Neutrophil (primary cell): Measurements from ENCODE around the gene SYNDIG1L.

Experiments
- H3K27ac ChIP-seq: fragments of 200-600 bp; sonication (generic); 2 replicates; pipeline ENCODE4 v1.5.1; 2016; ENCODE audit warnings: mild to moderate bottlenecking, moderate library complexity
- H3K27me3 ChIP-seq: fragments of 200-600 bp; sonication (generic); 2 replicates; pipeline ENCODE4 v1.6.0; 2016; ENCODE audit warnings: mild to moderate bottlenecking
- H3K36me3 ChIP-seq: fragments of 200-600 bp; sonication (generic); 2 replicates; pipeline ENCODE4 v1.5.1; 2017
- H3K4me1 ChIP-seq, 2 experiments: fragments of 200-600 bp in 1 of 2; sonication (generic) in 1 of 2; 1 replicate in 1 of 2; 2 replicates in 1 of 2; pipeline versions ENCODE4 v1.5.1 to v1.6.1; 2013 to 2016; ENCODE audit warnings: low read depth in 1 of 2, low read length in 1 of 2, mild to moderate bottlenecking in 1 of 2, moderate library complexity in 1 of 2; ENCODE audit not compliant: control insufficient read depth in 1 of 2, insufficient read depth in 1 of 2
- H3K4me3 ChIP-seq, 2 experiments: fragments of 200-600 bp in 1 of 2; sonication (generic) in 1 of 2; 1 replicate in 1 of 2; 2 replicates in 1 of 2; pipeline ENCODE4 v1.5.1; 2013 to 2016; ENCODE audit warnings: low read depth in 1 of 2, low read length in 1 of 2, mild to moderate bottlenecking in 1 of 2, moderate library complexity in 1 of 2
- H3K9me3 ChIP-seq: fragments of 200-600 bp; sonication (generic); 2 replicates; pipeline ENCODE4 v1.5.1; 2016
- CTCF ChIP-seq: fragments of 200-600 bp; sonication (generic); IDR thresholded peaks from 2 replicates; pipeline ENCODE4 v1.5.1; 2016; ENCODE audit warnings: antibody characterized with exemption

SYNDIG1L gene

GRCh38 chr14:74441113-74441512, 15.1 kb upstream of the SYNDIG1L start:
- no peak for TF ChIP-seq CTCF
- no peak overlapping the region for H3K4me3 ChIP-seq
- no peak overlapping the region for H3K27ac ChIP-seq

DNA sequence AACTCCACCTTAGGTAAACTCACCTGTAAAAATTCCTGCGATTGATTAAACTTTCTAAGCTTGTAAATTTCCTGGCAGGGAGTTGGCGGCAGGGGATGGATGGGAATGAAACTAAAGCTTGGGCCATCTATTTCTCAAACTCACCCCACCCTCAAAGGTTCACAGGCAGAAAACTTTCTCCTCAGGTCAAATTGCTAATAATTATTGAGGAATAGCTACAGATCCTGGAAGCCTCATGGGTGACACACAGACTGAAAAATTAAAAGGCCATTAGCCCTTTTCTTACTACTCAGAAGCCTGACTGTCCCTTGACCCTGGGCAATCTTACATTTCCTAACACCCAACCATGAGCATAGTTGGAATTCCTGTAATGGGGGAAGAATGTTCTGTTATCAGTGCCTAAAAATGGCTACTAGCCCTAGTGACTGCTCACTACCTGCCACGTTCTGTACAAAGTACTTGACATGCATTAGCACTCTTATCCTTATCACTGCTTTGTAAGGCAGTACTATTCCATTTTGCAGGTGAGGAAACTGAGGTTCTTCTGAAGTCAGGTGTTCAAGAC, 12.4 kb upstream of the SYNDIG1L start:
- Histone ChIP-seq H3K9me3 (no peaks in the 10 kb centered on the region), H3K4me3 (no peak overlapping the region), H3K4me1 (no peaks in the 10 kb centered on the region), H3K27me3 (peaks cover 30% of the 10 kb centered on the region), H3K36me3 (no peaks in the 10 kb centered on the region), H3K27ac (no peak overlapping the region)
- TF ChIP-seq CTCF: no peak

More at GRCh38 chr14:74441113-74441512, 15.1 kb upstream of the SYNDIG1L start:
- H3K9me3 ChIP-seq: no peaks in the 10 kb centered on the region
- H3K36me3 ChIP-seq: no peaks in the 10 kb centered on the region
- H3K27me3 ChIP-seq: peaks cover 29% of the 10 kb centered on the region
- no peaks in the 10 kb centered on the region for H3K4me1 ChIP-seq

DNA sequence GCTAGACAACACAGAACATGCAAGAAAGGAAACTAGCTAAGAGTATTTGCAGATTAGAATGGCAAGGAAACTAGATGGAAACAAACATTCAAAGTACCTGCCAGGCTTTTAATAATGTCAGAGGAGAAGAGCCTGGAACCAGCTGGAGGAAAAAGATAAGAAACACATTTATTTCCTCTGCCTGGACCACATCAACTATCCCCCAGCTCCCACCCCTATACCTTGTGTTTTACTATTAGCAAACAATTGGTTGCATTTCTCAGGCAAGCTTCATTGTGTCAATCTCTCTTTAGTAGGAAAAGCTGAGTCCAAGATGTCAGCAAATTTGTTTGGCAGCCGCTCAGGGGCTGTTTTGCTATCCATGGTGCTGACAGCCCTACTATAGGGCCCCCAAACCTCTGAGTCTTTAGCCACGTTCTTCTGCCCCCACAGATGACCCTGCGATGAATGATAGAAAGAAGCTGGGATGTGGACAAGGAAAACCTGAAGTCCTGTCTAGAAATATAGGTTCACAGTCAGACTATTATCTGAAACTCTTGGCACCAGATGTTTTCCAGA, 11.6 kb upstream of the SYNDIG1L start:
- H3K27me3 ChIP-seq: peaks cover 30% of the 10 kb centered on the region
- no peak for TF ChIP-seq CTCF
- no peak overlapping the region for H3K27ac ChIP-seq
- H3K4me3 ChIP-seq: no peak overlapping the region
- H3K9me3 ChIP-seq: no peaks in the 10 kb centered on the region
- no peaks in the 10 kb centered on the region for H3K36me3 ChIP-seq
- H3K4me1 ChIP-seq: no peaks in the 10 kb centered on the region

DNA sequence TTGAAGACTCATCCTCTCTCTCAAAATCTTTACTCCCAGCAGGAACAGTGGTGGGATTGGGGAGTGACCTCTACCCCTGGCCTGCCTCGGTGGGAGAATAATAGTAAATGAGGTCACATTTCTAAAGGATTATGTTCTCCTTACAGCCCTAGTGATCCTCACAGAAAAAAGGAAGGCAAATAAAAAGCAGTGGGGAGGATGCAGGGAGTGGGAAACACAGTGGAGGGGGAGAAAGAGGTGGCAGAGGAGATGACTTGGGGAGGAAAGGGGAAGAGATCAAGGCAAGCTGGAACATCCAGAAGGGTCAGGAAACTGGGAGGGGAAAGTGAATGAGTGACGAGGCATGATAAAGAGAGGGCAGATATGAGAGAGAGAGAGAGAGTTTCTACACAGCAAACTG, 8.3 kb upstream of the SYNDIG1L start:
- H3K36me3 ChIP-seq: no peaks in the 10 kb centered on the region
- no peaks in the 10 kb centered on the region for H3K9me3 ChIP-seq
- no peak overlapping the region for H3K27ac ChIP-seq
- no peak overlapping the region for H3K4me3 ChIP-seq
- H3K4me1 ChIP-seq: no peaks in the 10 kb centered on the region
- peaks cover 51% of the 10 kb centered on the region for H3K27me3 ChIP-seq
- no peak for TF ChIP-seq CTCF

GRCh38 chr14:74429991-74430390, 4.0 kb upstream of the SYNDIG1L start:
- Histone ChIP-seq H3K27ac (no peak overlapping the region), H3K27me3 (peaks cover 64% of the 10 kb centered on the region), H3K4me3 (no peak overlapping the region), H3K9me3 (no peaks in the 10 kb centered on the region), H3K4me1 (no peaks in the 10 kb centered on the region), H3K36me3 (no peaks in the 10 kb centered on the region)
- TF ChIP-seq CTCF: no peak
